ENCODE measurements around the gene KRTCAP2. TPM values are rescaled to one million over a fixed set of nuclear protein-coding genes. Genes with fewer than 3 reads are reported as not detected.
A peak's percentile ranks its signal among the peaks of the same experiment; 100 is the strongest.
"Not testable (repeated sequence)": the region's sequence is repeated elsewhere in the genome, so short reads cannot be mapped to it uniquely, and the experiment has no call there.

The KRTCAP2 gene
- total RNA-seq, 4 donors from 2014 or later = 76.0 to 146 (median 108) TPM

DNA sequence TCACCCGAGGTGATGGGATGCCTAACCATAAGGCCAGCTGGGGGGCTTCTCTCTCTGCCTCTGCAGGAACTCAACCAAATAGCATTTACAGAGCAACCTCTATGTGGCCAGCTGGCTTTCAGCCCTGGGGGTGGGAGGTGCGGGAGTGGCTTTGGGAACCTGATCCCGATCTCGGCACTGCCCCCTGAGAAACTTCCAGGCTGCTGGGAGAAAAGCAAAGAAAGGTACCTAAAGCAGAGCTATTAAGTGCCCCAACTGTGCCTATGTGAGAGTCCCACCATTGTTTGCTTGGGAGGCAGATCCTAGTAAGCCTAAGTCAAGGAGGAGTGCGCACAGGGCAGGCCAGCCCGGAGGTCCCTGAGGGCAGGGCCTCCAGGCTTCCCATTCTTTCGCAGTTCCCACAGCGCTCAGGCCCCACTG is 7.0 kb downstream of the KRTCAP2 start:
- H3K36me3 ChIP-seq = peaks cover 0 to 26% (median 23%) of the 10 kb centered on the region in 4 donors
- TF ChIP-seq CTCF (IDR thresholded peaks at IDR 0.05) (no peak), EP300 (IDR thresholded peaks at IDR 0.05) (no peak)
- WGBS = 66% methylated on average over 8 of the region's 8 CpGs
- no peaks in the 10 kb centered on the region for H3K27me3 ChIP-seq
- no peak for DNase-seq (ENCODE audit: extremely low spot score)
- H3K4me1 ChIP-seq = peaks cover 16 to 29% (median 24%) of the 10 kb centered on the region in 4 donors
- peak overlapping the region in 2 of 4 donors; percentile 9 to 10 for H3K4me3 ChIP-seq
- intact Hi-C loops (cut with DNase I) = no loop called here
- peak overlapping the region in 3 of 4 donors; percentile 48 to 66 (median 50) for H3K27ac ChIP-seq (replicated peaks in 1 of 4)
- no peaks in the 10 kb centered on the region for H3K9me3 ChIP-seq

GRCh38 chr1:155164625-155165024 is 8.5 kb downstream of the KRTCAP2 start:
- H3K27me3 ChIP-seq; DNase-seq (ENCODE audit: extremely low spot score); H3K9me3 ChIP-seq; H3K27ac ChIP-seq (replicated peaks in 1 of 4); H3K4me3 ChIP-seq; intact Hi-C loops (cut with DNase I): not testable (repeated sequence)
- H3K4me1 ChIP-seq = peaks cover 16 to 29% (median 22%) of the 10 kb centered on the region in 4 donors
- WGBS = 93% methylated on average over 11 of the region's 11 CpGs
- H3K36me3 ChIP-seq = peaks cover 0 to 12% (median 9%) of the 10 kb centered on the region in 4 donors

GRCh38 chr1:155163785-155164184 is 9.3 kb downstream of the KRTCAP2 start:
- peaks cover 16 to 29% (median 22%) of the 10 kb centered on the region in 4 donors for H3K4me1 ChIP-seq
- H3K36me3 ChIP-seq; H3K9me3 ChIP-seq; intact Hi-C loops (cut with DNase I); H3K27me3 ChIP-seq; H3K27ac ChIP-seq (replicated peaks in 1 of 4); DNase-seq (ENCODE audit: extremely low spot score); H3K4me3 ChIP-seq: not testable (repeated sequence)
- 95% methylated on average over 4 of the region's 4 CpGs for WGBS

DNA sequence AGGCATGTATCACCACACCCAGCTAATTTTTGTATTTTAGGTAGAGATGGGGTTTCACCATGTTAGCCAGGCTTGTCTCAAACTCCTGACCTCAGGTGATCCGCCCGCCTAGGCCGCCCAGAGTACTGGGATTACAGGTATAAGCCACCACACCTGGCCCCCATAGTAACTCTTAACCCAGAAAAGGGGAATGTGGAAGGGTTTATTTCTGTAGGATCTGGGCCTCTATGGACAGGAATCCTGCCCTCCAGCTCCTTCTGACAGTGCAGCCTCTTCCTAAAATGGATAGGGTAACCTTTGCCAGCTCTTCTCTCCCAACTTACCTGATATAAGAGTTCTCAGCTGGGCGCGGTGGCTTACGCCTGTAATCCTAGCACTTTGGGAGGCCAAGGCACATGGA is 10.5 kb downstream of the KRTCAP2 start:
- H3K9me3 ChIP-seq; DNase-seq (ENCODE audit: extremely low spot score); H3K36me3 ChIP-seq; H3K27ac ChIP-seq (replicated peaks in 1 of 4); H3K27me3 ChIP-seq; intact Hi-C loops (cut with DNase I); H3K4me3 ChIP-seq: not testable (repeated sequence)
- peaks cover 11 to 22% (median 17%) of the 10 kb centered on the region in 4 donors for H3K4me1 ChIP-seq
- WGBS = 96% methylated on average over 6 of the region's 6 CpGs

- Histone ChIP-seq H3K4me3 (no peak overlapping the region), H3K27me3 (no peaks in the 10 kb centered on the region), H3K36me3 (no peaks in the 10 kb centered on the region), H3K9me3 (no peaks in the 10 kb centered on the region), H3K27ac (replicated peaks in 1 of 4) (no peak overlapping the region), H3K4me1 (no peaks in the 10 kb centered on the region)
- WGBS = 78% methylated on average over 8 of the region's 8 CpGs
- intact Hi-C loops (cut with DNase I) = no loop called here
- TF ChIP-seq POLR2AphosphoS5 (IDR thresholded peaks at IDR 0.05) = no peak
- TF ChIP-seq POLR2A (IDR thresholded peaks at IDR 0.05; ENCODE audit: low read depth) = no peak
- no peak for TF ChIP-seq CTCF (IDR thresholded peaks at IDR 0.05)
- TF ChIP-seq EP300 (IDR thresholded peaks at IDR 0.05) = no peak
- no peak for DNase-seq (ENCODE audit: extremely low spot score)
Observed at GRCh38 chr1:155160128-155160527, 13.0 kb downstream of the KRTCAP2 start.

DNA sequence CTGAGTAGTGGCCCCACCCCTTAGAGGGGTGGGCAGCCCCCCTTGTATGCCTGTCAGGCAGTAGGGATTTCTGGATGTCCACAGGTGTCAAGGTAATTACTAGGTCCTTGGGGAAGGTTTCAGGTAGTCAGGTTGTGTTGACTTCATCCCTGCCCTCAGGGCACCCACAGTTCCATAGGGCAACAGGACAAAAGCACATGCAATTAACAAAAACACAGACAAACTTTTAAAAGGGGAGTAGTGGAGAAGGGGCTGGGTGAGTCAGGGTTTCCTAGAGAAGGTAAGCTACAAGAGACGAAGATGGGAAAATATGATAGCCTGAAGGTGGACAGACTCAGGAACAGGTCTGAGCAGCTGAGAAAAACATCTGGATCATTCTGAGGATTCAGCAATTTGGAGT is 14.1 kb downstream of the KRTCAP2 start:
- Histone ChIP-seq H3K9me3 (no peaks in the 10 kb centered on the region), H3K4me1 (no peaks in the 10 kb centered on the region), H3K27ac (replicated peaks in 1 of 4) (no peak overlapping the region), H3K36me3 (no peaks in the 10 kb centered on the region), H3K4me3 (no peak overlapping the region), H3K27me3 (no peaks in the 10 kb centered on the region)
- no peak for DNase-seq (ENCODE audit: extremely low spot score)
- WGBS = 81% methylated on average over 1 of the region's 1 CpG
- intact Hi-C loops (cut with DNase I) = no loop called here
- TF ChIP-seq EP300 (IDR thresholded peaks at IDR 0.05) = no peak
- TF ChIP-seq POLR2AphosphoS5 (IDR thresholded peaks at IDR 0.05) = no peak

GRCh38 chr1:155155996-155156643 is 17.0 kb downstream of the KRTCAP2 start:
- WGBS = 67% methylated on average over 3 of the region's 3 CpGs
- H3K27ac ChIP-seq (replicated peaks in 1 of 4); H3K4me1 ChIP-seq; H3K9me3 ChIP-seq; DNase-seq (ENCODE audit: extremely low spot score); H3K4me3 ChIP-seq; H3K36me3 ChIP-seq; H3K27me3 ChIP-seq; intact Hi-C loops (cut with DNase I): not testable (repeated sequence)
